Vagina (tissue), 2 donors: ENCODE measurements around the gene FUT2.

Source experiments
- POLR2AphosphoS5 ChIP-seq, 2 donors: sonication (generic); formaldehyde crosslinking; IDR thresholded peaks; one replicate each; pipeline ENCODE4 v1.9.0; 2017; ENCODE audit warnings: antibody characterized with exemption in 2 of 2, mild to moderate bottlenecking in 2 of 2, low read depth in 1 of 2; ENCODE audit not compliant: insufficient read depth in 1 of 2
- TF ChIP-seq, protein P1 (sequence below), 3 experiments: fragments of 450-650 bp in 2 of 3; fragments of 200-600 bp in 1 of 3; sonication (generic) in 1 of 3; IDR thresholded peaks; one replicate each; pipeline ENCODE4 v1.5.1; 2017 to 2019; ENCODE audit warnings: antibody characterized with exemption in 3 of 3, mild to moderate bottlenecking in 2 of 3, moderate library complexity in 2 of 3

DNA sequence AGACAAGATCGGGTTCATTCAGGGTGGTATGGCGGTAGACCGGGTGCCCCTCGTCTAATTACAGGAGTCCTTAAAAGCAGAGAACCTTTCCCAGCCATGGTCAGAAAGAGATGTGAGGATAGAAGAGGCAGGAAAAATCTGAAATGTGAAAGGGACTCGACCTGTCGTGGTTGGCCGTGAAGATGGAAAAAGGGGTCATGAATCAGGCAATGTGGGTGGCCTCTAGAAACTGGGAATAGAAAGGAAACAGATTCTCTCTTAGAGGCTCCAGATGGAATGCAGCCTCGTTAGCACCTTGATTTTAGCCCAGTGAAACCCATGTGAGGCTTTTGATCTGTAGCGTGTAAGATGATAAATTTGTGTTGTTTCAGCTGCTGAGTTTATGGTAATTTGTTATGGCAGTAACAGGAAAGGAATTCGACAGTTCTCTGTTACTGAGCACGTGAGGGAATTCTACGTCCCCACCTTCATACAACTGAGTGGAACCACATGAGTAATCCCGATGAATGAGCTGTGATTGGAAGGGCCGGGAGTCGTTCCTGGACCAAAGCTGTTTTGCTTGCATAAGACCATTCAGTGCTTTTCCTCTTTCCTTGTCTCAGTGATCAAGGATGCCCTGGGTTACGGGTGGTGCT lies 38.8 kb upstream of the FUT2 start:
- no peak for TF ChIP-seq POLR2AphosphoS5 (IDR thresholded peaks at IDR 0.05; ENCODE audit: insufficient read depth in 1 of 2, low read depth in 1 of 2)
- TF ChIP-seq, protein P1, sequence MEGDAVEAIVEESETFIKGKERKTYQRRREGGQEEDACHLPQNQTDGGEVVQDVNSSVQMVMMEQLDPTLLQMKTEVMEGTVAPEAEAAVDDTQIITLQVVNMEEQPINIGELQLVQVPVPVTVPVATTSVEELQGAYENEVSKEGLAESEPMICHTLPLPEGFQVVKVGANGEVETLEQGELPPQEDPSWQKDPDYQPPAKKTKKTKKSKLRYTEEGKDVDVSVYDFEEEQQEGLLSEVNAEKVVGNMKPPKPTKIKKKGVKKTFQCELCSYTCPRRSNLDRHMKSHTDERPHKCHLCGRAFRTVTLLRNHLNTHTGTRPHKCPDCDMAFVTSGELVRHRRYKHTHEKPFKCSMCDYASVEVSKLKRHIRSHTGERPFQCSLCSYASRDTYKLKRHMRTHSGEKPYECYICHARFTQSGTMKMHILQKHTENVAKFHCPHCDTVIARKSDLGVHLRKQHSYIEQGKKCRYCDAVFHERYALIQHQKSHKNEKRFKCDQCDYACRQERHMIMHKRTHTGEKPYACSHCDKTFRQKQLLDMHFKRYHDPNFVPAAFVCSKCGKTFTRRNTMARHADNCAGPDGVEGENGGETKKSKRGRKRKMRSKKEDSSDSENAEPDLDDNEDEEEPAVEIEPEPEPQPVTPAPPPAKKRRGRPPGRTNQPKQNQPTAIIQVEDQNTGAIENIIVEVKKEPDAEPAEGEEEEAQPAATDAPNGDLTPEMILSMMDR (IDR thresholded peaks at IDR 0.05) = no peak
